ENCODE results near the gene PLCG1. TPM values are rescaled to one million over a fixed set of nuclear protein-coding genes. Genes with fewer than 3 reads are reported as not detected.

The PLCG1 gene
- total and polyA plus RNA-seq, 9 of the 15 experiments (the other 6 are each of a cell fraction or from before 2014, with no cell fraction given): 1.7 to 67.0 (median 34.8) TPM

- peak; percentile 84 for TF ChIP-seq KLF16 (IDR thresholded peaks at IDR 0.05)
- TF ChIP-seq CHD4 (IDR thresholded peaks at IDR 0.05; ENCODE audit: insufficient read depth, insufficient replicate concordance, low read depth, low read length, poor library complexity, severe bottlenecking): no peak
- no peak for TF ChIP-seq DACH1 (IDR thresholded peaks at IDR 0.05; ENCODE audit: partially characterized antibody)
- peak; percentile 94 for TF ChIP-seq CCNT2 (IDR thresholded peaks at IDR 0.05; ENCODE audit: borderline replicate concordance, extremely low read depth, insufficient read length, low read depth, low read length)
- TF ChIP-seq, protein P1, sequence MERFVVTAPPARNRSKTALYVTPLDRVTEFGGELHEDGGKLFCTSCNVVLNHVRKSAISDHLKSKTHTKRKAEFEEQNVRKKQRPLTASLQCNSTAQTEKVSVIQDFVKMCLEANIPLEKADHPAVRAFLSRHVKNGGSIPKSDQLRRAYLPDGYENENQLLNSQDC (CRISPR knock-in tag; IDR thresholded peaks at IDR 0.05): no peak
- peak; percentile 86 for TF ChIP-seq EP300 (IDR thresholded peaks at IDR 0.05; ENCODE audit: low read length)
- no peak for TF ChIP-seq MCM3 (IDR thresholded peaks at IDR 0.05)
- TF ChIP-seq, protein P2, sequence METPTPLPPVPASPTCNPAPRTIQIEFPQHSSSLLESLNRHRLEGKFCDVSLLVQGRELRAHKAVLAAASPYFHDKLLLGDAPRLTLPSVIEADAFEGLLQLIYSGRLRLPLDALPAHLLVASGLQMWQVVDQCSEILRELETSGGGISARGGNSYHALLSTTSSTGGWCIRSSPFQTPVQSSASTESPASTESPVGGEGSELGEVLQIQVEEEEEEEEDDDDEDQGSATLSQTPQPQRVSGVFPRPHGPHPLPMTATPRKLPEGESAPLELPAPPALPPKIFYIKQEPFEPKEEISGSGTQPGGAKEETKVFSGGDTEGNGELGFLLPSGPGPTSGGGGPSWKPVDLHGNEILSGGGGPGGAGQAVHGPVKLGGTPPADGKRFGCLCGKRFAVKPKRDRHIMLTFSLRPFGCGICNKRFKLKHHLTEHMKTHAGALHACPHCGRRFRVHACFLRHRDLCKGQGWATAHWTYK (CRISPR knock-in tag; IDR thresholded peaks at IDR 0.05): 0 out of 2 replicates have a peak, but pooled peaks have one; percentile 39
- peak; percentile 28; the same call in 1 of the 2 replicates for TF ChIP-seq SPI1 (IDR thresholded peaks at IDR 0.05; ENCODE audit: borderline replicate concordance, low read depth, low read length)
- peak in 1 of 2 experiments; percentile 91; a peak in 1 of 4 replicates for TF ChIP-seq RCOR1 (IDR thresholded peaks at IDR 0.05; ENCODE audit: borderline replicate concordance in 1 of 2, low read depth in 2 of 2, low read length in 2 of 2)
- TF ChIP-seq PKNOX1 (IDR thresholded peaks at IDR 0.05): peak; percentile 83
- TF ChIP-seq JUND (IDR thresholded peaks at IDR 0.05; ENCODE audit: borderline replicate concordance, low read depth, low read length): peak; percentile 58; the same call in 1 of the 2 replicates
- TF ChIP-seq JUND (tag; IDR thresholded peaks at IDR 0.05; ENCODE audit: borderline replicate concordance, low read depth, low read length): no peak; the same call in 2 of the 3 replicates
- TF ChIP-seq MTA2 (IDR thresholded peaks at IDR 0.05; ENCODE audit: low read depth): peak; percentile 77
- no peak for TF ChIP-seq DIDO1 (tag; IDR thresholded peaks at IDR 0.05; ENCODE audit: low read depth)
- peak; percentile 88 for TF ChIP-seq CBFA2T2 (conservative IDR thresholded peaks at IDR 0.05)
- TF ChIP-seq, protein P3, sequence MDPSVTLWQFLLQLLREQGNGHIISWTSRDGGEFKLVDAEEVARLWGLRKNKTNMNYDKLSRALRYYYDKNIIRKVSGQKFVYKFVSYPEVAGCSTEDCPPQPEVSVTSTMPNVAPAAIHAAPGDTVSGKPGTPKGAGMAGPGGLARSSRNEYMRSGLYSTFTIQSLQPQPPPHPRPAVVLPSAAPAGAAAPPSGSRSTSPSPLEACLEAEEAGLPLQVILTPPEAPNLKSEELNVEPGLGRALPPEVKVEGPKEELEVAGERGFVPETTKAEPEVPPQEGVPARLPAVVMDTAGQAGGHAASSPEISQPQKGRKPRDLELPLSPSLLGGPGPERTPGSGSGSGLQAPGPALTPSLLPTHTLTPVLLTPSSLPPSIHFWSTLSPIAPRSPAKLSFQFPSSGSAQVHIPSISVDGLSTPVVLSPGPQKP (CRISPR knock-in tag; IDR thresholded peaks at IDR 0.05): no peak
- TF ChIP-seq CBFA2T3 (IDR thresholded peaks at IDR 0.05): peak; percentile 94
- peak; percentile 87 for TF ChIP-seq CTBP1 (IDR thresholded peaks at IDR 0.05; ENCODE audit: borderline replicate concordance)
- peak; percentile 63 for TF ChIP-seq CXXC5 (CRISPR knock-in tag; IDR thresholded peaks at IDR 0.05)
- TF ChIP-seq ZNF655 (CRISPR knock-in tag; IDR thresholded peaks at IDR 0.05): no peak
- no peak for TF ChIP-seq CBX1 (IDR thresholded peaks at IDR 0.05; ENCODE audit: low read depth)
- TF ChIP-seq RNF2 (IDR thresholded peaks at IDR 0.05): peak; percentile 51; the same call in 1 of the 2 replicates
- TF ChIP-seq ZNF384 (IDR thresholded peaks at IDR 0.05; ENCODE audit: low read depth, low read length): peak; percentile 89
These were observed 20.9 kb upstream of the PLCG1 start (continued) for GRCh38 chr20:41116282-41116956.
